HL-60/S4 treated with retinoic acid at 250 ng/mL for 4 days and 3 days (cell line): Measurements from ENCODE around the gene BTBD2.

ENCODE experiments used
- in situ Hi-C: fragments of 300-500 bp; cut with MboI; formaldehyde crosslinking; loops from 2 replicates; pipeline ENCODE4 v1.7.0; 2022; ENCODE audit warnings: low sequenced_read_pairs

BTBD2 gene

DNA sequence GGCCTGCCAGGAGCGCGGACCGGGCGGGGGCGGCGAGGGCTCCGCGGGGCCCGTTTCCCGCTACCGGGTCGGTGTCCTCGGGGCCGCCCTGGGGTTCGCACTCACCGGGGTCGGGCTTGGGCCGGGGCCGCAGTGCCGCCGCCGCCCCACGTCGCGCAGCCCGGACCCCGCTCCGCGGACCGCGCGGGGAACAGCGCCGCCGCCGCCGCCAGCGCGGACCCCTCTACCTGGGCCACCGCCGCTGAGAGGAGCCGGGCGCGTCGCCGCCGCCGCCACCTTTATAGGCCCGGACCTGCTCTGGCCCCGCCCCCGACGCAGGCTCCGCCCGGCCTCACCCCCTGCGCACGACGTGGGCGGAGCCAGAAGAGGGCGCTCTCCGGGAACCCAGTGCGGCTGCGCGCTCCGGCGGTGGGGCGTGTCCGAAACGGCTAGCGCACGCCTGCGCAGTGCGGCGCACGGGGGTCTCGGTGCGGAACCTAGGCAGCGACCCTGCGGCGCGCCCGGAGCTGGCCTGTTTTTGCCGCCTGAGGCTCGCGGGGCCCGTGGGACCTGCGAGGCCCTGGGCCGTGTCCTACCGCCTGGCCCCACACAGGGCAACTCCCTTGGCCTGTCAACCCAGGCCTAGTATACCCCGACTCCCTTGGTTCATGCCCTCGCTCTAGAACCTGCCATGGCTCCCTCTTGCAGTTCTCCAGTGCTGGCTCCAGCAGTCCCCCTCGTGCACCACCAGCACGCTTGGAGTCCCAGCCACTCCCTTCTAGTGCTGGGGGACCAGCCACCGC lies 35.7 kb upstream of the BTBD2 start, which contains the start of gene MKNK2:
TSS of gene MKNK2 (minus strand) at position 254 of the 782 bp plus-strand sequence. CDS start 393 bp downstream, outside the sequence.
- in situ Hi-C loops, result no loop called here

DNA sequence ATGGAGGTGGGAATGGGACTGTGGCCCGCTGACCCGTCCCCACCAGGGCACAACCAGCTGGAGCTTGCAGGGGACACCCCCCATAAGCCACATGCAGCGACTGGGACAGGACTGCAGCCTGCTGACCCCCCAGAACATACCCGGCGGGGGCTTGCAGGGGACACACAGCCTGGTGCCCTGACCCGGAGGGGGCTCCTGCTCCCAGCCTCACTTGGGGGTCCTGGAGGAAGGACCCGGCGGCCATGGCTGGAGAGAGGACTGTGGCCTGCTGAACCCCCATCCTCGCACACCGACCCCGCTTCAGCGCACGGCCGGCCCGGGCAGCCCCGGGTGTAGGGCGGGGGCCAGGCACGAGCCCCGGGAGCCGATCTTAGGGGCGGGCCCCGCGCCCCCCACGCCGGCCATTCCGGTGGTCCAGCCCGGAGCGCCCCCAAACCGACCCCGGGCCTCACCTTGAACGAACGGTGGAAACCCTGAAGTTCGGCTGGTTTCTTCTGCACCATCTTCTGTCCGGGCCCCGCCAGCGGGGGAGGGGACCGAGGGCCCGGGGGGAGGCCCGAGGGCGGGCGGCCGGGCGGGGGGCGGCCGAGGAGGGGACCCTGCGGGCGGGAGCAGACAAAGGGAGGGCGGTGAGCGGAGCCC lies 35.0 kb upstream of the BTBD2 start:
- in situ Hi-C loops, result no loop called here

DNA sequence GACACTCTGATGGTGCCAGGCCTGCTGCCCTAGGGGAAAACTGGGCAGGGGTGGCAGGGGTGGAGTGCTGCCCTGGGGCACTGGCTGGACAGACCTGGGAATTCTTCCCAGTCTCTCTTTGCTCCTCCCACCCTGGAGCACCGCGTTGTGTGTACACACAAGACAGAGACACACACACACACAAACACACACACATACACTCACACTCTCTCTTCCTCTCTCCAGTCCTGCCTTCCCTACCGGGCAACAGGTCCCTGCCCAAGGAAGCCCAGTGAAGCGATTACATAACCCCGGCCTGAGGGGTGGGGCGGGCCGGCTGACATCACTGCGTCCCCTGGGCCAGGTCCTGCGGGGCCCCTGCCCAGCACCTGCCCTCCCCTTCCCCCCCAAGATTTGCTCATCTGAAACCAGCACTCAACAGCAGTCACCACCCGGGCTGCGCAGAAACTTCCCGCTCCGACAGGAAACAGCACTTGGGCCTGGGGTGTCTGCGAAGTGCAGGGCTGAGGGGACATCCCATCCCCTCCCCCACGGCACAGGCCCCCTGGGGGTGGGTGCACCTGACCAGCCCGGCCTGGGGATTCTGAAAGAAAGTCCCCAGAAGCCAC lies 34.3 kb upstream of the BTBD2 start:
- in situ Hi-C loops, result no loop called here

DNA sequence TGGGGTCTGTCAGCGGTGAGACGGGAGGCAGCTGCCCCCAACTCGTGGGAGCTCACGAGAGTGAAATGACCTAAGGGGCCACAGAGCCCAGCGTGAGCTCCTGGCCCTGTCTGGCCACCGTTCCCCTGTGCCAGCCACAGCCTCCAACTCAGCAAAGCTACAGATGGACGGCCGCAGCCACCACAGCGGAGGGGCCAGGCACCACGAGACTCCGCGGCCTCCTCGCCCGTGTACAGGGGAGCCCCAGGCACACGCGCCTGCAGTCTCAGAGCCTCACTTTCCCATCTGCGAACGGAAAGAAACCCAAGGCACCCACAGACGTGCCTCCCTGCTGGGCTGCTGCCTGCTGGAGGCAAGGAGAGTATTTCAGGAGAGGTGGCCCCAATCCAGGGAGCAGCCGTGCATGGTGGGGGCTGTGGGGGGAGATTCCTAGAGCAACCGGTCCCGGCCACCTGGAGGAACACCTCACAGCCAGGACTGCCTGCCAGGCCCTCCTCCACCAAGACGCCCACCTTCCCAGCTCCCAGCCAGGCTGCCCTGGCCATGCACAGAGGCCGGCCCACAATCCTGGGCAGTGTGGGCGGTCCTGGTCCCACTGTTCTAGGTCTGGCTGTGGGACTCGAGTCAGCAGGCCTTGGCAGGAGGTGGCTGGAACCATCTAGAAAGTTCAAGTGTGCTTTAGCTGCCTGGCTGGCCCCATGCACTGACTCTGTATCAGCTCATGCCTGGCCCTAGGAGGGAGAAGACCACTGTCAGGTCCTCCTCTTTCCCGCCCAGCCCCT lies 33.6 kb upstream of the BTBD2 start:
- in situ Hi-C loops, result no loop called here

GRCh38 chr19:2048104-2048958 lies 32.8 kb upstream of the BTBD2 start:
- in situ Hi-C loops, result no loop called here

DNA sequence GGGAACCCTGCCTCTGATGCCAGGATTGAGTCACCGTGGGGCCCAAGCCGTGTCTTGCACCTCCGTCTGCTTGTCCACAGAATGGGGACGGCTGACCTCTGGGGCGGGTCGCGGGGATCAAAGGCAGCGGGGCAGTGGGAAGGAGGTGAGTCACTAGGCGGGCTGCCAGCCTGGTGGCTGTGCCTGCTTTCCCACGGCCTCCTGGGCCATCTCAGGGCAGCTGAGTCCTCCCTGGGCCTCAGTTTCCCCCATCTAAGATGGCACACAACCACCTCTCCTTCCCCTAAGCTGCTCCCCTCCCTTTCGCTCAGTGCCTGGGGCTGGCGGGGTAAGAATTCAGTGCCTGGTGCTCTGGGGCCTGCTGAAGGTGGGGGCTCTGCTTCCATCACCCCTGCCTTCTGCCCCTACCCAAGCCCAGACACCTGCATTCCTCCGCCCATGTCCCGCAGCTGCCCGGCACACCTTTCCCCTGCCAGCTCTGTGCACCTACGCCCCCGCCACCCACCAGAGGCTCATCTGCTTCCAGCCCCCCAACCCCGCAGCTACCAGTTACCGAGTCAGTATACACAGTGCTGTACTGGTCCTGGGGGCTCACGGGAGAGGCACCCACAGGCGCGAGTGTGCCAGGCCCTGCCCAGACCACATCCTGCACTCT lies 32.1 kb upstream of the BTBD2 start:
- in situ Hi-C loops, result no loop called here

- in situ Hi-C loops, result no loop called here
Observed at GRCh38 chr19:2047076-2047448, 31.5 kb upstream of the BTBD2 start.

DNA sequence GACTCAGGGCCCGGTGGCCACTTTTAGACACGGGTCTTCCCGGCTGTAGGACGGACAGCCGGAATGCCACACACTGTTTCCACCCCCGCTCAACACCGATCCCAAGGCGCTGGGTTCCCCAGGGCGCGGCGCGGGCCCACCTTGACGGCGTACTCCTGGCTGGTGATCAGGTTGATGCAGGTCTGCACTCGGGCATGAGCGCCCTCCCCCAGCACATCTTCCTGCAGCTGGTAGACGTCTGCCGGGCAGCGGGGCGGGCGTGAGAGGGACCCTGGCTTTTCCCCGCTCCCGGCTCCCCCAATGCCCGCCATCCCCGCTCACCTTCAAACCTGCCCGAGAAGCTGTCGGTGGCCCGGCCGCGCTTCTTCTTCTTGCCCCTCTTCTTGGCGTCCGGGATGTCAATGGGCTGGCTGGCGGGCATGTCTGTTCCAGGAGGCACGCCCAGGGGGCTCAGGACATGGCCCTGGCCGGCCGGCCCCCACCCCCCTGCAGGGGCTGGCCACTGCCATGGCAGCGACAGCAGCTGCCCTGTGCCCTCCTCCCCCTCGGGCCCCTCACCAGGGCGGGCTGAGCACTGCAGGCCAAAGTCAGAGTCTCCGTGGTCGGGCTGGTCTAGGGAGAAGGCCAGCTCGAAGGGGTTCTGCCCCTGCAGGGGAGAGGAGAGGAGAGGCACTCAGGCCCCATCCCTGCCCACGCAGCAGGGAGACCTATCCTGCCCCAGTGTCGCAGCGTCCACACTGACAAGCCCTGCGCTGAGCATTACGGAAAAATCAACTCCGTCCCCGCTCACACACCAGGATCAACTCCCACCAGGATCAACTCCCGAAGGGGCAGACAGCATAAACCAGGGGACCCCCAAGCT lies 30.8 kb upstream of the BTBD2 start:
- in situ Hi-C loops, result no loop called here

GRCh38 chr19:2045501-2046045 lies 30.1 kb upstream of the BTBD2 start:
- in situ Hi-C loops, result no loop called here

GRCh38 chr19:2044709-2045500 lies 29.4 kb upstream of the BTBD2 start:
- in situ Hi-C loops, result no loop called here

- in situ Hi-C loops, result no loop called here
Observed at GRCh38 chr19:2043961-2044708, 28.6 kb upstream of the BTBD2 start.

DNA sequence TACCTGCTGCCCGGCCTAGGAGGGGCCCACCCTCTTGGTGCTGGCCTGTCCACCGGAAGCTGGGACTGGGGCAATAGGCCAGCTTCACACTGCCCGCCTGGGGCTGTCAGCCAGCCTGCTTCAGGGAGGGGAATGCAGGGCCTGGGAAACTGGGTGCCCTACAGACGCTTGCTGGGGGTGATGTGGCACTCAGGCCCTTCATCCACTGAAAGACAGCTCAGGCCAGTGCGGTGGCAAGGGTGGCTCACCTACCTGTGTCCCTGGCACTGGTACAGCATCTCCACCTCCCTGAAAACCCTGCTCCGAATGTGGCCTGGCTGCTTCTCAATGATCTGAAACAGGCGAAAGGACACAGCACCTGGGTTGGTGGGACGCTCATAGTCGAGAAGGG lies 27.7 kb upstream of the BTBD2 start:
- in situ Hi-C loops, result no loop called here

- in situ Hi-C loops, result no loop called here
Observed at GRCh38 chr19:2042485-2043250, 27.2 kb upstream of the BTBD2 start.

DNA sequence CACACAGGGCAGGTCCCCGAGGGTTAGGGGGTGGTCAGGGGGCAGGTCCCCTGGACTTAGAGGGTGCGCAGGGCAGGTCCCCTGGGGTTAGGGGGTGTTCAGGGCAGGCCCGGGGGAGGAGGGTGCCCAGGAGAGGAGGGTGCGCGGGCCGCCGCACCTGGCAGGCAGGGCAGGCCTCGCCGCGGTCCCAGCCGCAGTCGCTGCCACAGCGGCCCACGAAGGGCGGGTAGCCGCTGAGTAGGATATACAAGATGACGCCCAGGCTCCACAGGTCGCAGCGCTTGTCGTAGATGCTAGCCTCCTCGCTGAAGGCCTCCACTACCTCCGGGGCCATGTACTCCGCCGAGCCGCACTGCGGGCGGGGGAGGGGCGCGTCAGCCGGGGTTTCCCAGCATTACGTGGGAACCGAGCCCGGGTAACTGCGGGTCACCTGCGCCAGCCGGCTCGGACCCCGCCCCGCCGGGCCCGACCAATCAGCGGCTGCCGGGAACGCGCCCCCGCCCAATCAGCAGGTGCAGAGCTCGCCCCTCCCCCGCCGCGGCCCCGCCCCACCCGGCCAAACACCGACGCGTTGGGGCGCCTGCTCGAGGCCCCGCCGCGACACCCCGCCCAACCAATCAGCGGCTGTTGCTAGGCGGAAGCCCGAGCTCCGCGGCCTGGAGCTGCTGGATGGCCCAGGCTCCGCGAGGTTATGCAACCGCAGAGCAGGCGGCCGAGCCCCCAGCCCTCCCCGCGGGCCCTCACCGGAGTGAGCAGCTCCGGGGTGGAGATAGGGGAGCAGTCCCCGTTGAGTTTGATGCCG lies 26.4 kb upstream of the BTBD2 start:
- in situ Hi-C loops, result no loop called here

- in situ Hi-C loops, result no loop called here
Observed at GRCh38 chr19:2041433-2041682, 25.8 kb upstream of the BTBD2 start.
